ENCODE measurements around the gene CCDC92B.
"Not testable (repeated sequence)": the region's sequence is repeated elsewhere in the genome, so short reads cannot be mapped to it uniquely, and the experiment has no call there.

Gene CCDC92B

DNA sequence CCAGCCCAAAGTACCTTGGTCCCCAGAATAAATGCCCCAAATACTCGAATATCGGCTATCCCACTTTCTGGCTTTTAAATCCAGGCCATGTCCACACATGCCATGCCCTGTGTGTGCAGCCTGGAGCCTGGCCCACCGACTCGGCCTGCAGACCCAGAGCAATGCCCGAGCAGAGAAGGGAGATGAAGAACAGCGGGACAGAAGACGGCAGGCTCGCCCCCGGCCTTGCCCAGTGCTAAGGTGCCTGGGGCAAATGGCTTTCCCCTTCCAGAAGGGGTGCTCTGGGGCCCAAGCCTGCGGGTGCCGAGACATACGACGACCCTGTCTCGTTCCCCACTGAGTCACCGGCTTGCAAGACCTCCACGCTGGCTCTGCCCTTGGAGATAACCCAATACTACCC lies 45.8 kb downstream of the CCDC92B start:
- TF ChIP-seq, protein P1, sequence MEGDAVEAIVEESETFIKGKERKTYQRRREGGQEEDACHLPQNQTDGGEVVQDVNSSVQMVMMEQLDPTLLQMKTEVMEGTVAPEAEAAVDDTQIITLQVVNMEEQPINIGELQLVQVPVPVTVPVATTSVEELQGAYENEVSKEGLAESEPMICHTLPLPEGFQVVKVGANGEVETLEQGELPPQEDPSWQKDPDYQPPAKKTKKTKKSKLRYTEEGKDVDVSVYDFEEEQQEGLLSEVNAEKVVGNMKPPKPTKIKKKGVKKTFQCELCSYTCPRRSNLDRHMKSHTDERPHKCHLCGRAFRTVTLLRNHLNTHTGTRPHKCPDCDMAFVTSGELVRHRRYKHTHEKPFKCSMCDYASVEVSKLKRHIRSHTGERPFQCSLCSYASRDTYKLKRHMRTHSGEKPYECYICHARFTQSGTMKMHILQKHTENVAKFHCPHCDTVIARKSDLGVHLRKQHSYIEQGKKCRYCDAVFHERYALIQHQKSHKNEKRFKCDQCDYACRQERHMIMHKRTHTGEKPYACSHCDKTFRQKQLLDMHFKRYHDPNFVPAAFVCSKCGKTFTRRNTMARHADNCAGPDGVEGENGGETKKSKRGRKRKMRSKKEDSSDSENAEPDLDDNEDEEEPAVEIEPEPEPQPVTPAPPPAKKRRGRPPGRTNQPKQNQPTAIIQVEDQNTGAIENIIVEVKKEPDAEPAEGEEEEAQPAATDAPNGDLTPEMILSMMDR (IDR thresholded peaks at IDR 0.05; ENCODE audit: insufficient read depth, low read depth, low read length, missing control alignments), result no peak
- H3K4me3 ChIP-seq (ENCODE audit: low read length), result no peak overlapping the region

DNA sequence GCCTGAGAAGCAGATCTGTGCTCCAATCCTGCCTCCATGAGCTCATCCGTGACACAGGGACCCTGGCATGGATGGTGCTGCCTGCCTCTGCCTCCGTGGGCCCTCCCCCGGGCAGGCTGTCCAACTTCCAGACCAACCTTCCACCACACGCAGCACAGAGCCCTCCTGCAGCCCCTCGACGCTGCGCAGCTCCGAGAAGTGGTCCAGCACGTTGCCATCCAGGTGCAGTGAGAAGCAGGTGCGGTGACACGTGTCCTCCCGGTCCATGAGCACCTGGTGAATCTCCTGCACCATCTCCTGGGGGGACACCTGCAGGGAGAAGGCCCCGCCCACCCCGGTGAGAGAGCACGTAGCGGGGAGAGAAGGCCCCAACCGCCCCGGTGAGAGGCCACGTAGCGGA lies 46.3 kb downstream of the CCDC92B start:
- TF ChIP-seq, protein P1 (IDR thresholded peaks at IDR 0.05; ENCODE audit: insufficient read depth, low read depth, low read length, missing control alignments), result no peak
- no peak overlapping the region for H3K4me3 ChIP-seq (ENCODE audit: low read length)

More for the DNA sequence above, 45.8 kb downstream of the CCDC92B start:
- DNase-seq (ENCODE audit: low read depth), result no peak

DNA sequence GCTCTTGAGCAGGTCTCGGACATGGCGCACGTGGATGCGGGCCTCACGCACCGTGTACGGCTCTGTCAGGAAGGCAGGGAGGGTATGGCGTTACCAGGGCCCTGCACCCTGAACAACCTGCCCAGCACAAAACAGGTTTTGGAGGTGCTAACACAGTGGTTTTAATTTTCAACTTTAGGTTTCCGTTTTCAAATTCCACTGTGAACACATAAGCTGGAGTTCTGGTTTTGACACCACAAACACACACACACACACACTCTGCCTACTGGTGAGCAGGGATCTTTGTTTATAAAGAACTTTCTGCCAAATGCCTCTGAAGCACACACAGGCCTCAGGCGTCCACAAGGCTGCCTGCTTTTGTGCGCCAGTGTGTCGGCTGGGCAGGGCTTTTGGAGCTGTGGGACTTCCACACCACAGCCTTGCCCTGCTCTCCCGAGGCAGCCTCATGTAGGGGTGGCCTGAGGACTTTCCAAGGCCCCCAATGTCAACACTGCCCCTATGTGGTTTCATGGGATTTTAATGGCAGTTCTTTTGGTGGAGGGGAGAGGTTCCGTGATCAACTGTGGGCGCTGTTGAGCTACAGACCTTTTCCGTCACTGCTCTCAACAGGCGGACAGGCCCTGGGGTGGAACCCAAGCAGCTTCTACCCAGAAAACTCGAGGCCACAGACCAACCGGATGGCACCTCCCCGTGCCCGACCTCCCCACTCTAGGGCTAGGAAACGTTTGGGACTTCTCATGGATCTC lies 47.3 kb downstream of the CCDC92B start:
- no peak for DNase-seq (ENCODE audit: low read depth)
- no peak overlapping the region for H3K4me3 ChIP-seq (ENCODE audit: low read length)
- TF ChIP-seq, protein P1 (IDR thresholded peaks at IDR 0.05; ENCODE audit: insufficient read depth, low read depth, low read length, missing control alignments), result no peak

More for the DNA sequence above, 46.3 kb downstream of the CCDC92B start:
- no peak for DNase-seq (ENCODE audit: low read depth)

DNA sequence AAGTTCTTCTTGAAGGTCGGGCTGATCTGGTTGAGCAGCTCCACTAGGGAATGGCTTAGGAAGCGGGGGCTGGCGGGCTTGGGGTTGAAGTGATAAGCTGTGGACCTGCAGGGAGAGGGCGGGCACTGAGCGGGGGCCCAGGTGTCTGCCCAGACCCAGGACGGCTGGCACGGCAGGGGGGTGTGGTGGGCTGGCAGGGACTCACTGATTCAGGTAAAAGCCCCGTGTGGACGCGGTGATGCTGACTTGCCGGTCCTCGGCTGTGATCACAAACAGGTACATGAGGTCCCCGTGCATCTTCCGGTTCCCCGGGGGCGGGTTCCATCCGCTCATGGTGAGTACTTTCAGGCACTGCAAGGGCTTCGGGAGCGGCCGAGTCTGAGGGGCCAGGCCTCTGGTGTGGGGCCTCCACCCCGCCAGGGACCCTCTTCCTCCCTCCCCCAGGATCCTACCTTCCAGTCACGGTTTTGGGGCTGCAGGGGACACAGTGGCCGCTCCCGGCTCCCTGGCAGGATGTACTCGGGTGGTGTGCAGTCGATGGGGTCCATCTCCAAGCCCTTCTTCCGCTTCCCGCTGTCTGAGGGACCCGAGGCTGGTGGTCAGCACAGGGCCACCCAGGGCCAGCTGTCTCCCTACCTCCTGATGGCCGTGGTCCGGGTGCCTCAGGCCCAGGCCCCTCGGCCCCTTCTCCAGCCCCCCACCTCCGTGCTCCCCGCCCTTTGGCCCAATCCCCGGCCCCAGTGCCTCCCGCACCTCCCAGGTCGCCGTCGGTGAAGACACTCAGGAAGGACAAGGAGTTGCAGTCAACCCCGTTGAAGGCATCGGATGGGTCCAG lies 48.1 kb downstream of the CCDC92B start:
- H3K4me3 ChIP-seq (ENCODE audit: low read length), result no peak overlapping the region
- TF ChIP-seq, protein P1 (IDR thresholded peaks at IDR 0.05; ENCODE audit: insufficient read depth, low read depth, low read length, missing control alignments), result no peak
- DNase-seq (ENCODE audit: low read depth), result no peak

DNA sequence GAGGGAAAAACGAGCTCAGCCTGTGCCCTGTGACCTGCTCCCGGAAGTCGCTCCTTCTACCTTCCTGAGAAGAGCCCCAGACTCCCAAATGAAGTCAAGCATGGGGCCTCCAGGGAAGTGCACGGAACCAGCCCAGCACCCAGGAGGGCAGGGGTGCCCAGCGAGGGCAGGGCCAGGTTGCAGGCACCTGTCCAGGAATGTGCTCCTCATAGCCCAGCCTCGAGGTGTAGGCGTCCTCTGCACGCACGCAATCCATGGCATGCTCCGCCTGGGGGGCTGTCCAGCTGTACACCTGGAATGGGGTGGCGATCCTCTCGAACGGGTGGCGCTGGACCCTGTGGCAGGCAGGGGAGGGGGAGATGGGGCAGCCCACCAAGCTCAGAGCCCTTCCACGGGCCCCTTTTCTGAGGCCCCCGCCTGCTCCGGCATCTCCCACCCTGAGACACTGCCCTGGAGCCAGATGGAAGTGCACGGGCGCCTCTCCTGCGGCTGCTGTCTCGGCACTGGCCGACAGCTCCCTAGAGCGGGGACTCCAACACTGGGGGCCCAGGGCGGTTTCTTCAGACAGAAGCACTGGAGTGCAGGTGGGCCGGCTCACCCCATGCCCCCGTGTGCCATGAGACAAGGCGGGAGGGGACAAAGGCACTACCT lies 48.8 kb downstream of the CCDC92B start:
- TF ChIP-seq, protein P1 (IDR thresholded peaks at IDR 0.05; ENCODE audit: insufficient read depth, low read depth, low read length, missing control alignments), result no peak
- H3K4me3 ChIP-seq (ENCODE audit: low read length), result no peak overlapping the region
- no peak for DNase-seq (ENCODE audit: low read depth)

DNA sequence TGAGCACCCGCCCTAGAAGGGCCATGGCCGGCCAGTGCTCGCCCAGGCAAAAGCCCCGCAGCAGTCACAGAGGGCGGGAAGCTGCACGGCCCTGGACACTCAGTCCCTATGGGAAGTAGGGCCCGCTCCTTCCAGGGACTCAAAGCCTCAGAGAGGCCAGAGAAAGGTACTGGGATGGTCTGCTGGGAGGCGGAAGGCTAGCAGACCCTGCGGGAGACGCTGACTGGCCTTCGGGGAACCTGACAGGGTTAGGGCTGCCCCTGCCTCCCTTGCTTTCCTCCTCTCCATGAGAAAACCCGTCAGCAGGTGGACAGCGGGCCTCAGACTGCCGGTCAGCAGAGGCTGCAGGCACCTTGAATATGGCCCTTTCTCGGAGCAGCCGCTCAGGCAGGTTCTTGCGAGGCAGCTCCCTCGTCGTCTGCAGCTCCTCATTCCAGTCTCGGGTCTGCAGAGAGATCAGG lies 49.4 kb downstream of the CCDC92B start:
- DNase-seq (ENCODE audit: low read depth), result no peak
- TF ChIP-seq, protein P1 (IDR thresholded peaks at IDR 0.05; ENCODE audit: insufficient read depth, low read depth, low read length, missing control alignments), result no peak
- H3K4me3 ChIP-seq (ENCODE audit: low read length), result no peak overlapping the region

DNA sequence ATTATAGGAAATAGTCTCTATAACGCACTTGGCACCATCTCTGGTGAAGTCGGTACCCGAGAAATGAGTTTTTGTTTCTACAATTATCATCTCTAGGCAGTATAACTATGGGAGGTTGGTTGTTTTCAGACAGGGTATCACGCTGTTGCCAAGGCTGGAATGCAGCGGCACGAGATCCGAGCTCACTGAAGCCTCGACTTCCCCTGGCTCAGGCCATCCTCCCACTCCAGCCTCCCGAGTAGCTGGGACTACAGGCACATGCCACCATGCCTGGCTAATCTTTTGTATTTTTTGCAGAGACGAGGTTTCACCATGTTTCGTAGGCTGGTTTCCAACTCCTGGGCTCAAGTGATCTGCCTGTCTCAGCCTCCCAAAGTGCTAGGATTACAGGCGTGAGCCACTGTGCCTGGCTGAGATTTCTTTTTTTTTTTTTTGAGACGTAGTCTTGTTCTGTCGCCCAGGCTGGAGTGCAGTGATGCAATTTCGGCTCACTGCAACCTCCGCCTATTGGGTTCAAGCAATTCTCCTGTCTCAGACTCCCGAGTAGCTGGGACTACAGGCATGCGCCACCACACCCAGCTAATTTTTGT lies 50.1 kb downstream of the CCDC92B start:
- DNase-seq (ENCODE audit: low read depth); H3K4me3 ChIP-seq (ENCODE audit: low read length): not testable (repeated sequence)
